HUDEP-2 (cell line): ENCODE measurements around the gene UGCG.
"Not testable (repeated sequence)": the region's sequence is repeated elsewhere in the genome, so short reads cannot be mapped to it uniquely, and the experiment has no call there.

ENCODE experiments used
- DNase-seq, 76 experiments: peaks; one replicate each; lab custom pipeline; 2025; ENCODE audit not compliant: unreplicated experiment in 76 of 76; lab: John Stamatoyannopoulos, UW

Gene UGCG

GRCh38 chr9:111890334-111890733 lies 6.3 kb upstream of the UGCG start:
- DNase-seq, result no peak

GRCh38 chr9:111890867-111891266 lies 5.7 kb upstream of the UGCG start:
- not testable (repeated sequence) for DNase-seq

- peak in 24 of 76 experiments; percentile 13 to 76 (median 40) for DNase-seq
These were observed 4.6 kb upstream of the UGCG start for GRCh38 chr9:111891910-111892499.

GRCh38 chr9:111896942-111897600 lies 457 bp downstream of the UGCG start:
- DNase-seq, result peak in 18 of 76 experiments; percentile 25 to 64 (median 50)

GRCh38 chr9:111897601-111898137 lies 1.1 kb downstream of the UGCG start:
- DNase-seq, result peak in 6 of 76 experiments; percentile 5 to 37 (median 17)

- DNase-seq, result no peak
These were observed 1.9 kb downstream of the UGCG start for GRCh38 chr9:111898331-111899096.

GRCh38 chr9:111900151-111900857 lies 3.7 kb downstream of the UGCG start:
- no peak for DNase-seq

GRCh38 chr9:111900858-111901612 lies 4.4 kb downstream of the UGCG start:
- DNase-seq, result peak in 32 of 76 experiments; percentile 2 to 51 (median 26)

- DNase-seq, result peak in 1 of 76 experiments; percentile 9
These were observed 6.0 kb downstream of the UGCG start for GRCh38 chr9:111902391-111903139.

GRCh38 chr9:111903535-111903934 lies 6.9 kb downstream of the UGCG start:
- not testable (repeated sequence) for DNase-seq

GRCh38 chr9:111904026-111904425 lies 7.4 kb downstream of the UGCG start:
- DNase-seq, result no peak

GRCh38 chr9:111904891-111905291 lies 8.3 kb downstream of the UGCG start:
- DNase-seq, result peak in 10 of 76 experiments; percentile 16 to 49 (median 27)

GRCh38 chr9:111907147-111907546 lies 10.5 kb downstream of the UGCG start:
- DNase-seq, result no peak

GRCh38 chr9:111909444-111909843 lies 12.8 kb downstream of the UGCG start:
- DNase-seq, result no peak

GRCh38 chr9:111910428-111910827 lies 13.8 kb downstream of the UGCG start:
- DNase-seq, result no peak

- no peak for DNase-seq
These were observed 16.5 kb downstream of the UGCG start for GRCh38 chr9:111913159-111913558.

GRCh38 chr9:111914749-111915424 lies 18.3 kb downstream of the UGCG start:
- peak in 15 of 76 experiments; percentile 10 to 48 (median 19) for DNase-seq

- no peak for DNase-seq
These were observed 18.8 kb downstream of the UGCG start for GRCh38 chr9:111915425-111915758.

GRCh38 chr9:111916234-111916645 lies 19.6 kb downstream of the UGCG start:
- no peak for DNase-seq
